ENCODE measurements around the gene TFR2.

Gene TFR2

GRCh38 chr7:100620804-100621203 is 20.5 kb downstream of the TFR2 start:
- no peaks in the 10 kb centered on the region for H4K20me1 ChIP-seq (ENCODE audit: low read depth, low read length)
- no peaks in the 10 kb centered on the region for H3K36me3 ChIP-seq (ENCODE audit: low read length)
- no peaks in the 10 kb centered on the region for H3F3A ChIP-seq (ENCODE audit: insufficient read depth)
- H3K27ac ChIP-seq (ENCODE audit: low read depth, low read length): no peak overlapping the region
- H3K27me3 ChIP-seq (ENCODE audit: low read length): no peaks in the 10 kb centered on the region
- no peak overlapping the region for H3K9ac ChIP-seq (ENCODE audit: low read length)
- no peak for TF ChIP-seq EZH2phosphoT487 (conservative IDR thresholded peaks at IDR 0.05; ENCODE audit: low read length)
- TF ChIP-seq CTCF (IDR thresholded peaks at IDR 0.05; ENCODE audit: insufficient read depth, low read length, poor library complexity, severe bottlenecking): no peak
- H3K9me2 ChIP-seq (replicated peaks; ENCODE audit: insufficient read depth, low read length): no peaks in the 10 kb centered on the region
- H3K4me2 ChIP-seq (ENCODE audit: low read depth, low read length, poor library complexity, severe bottlenecking): no peak overlapping the region
- no peak overlapping the region for H3K4me3 ChIP-seq (ENCODE audit: insufficient read depth, low read length, poor library complexity, severe bottlenecking)
- H3K79me2 ChIP-seq (ENCODE audit: insufficient read depth, low read length): no peaks in the 10 kb centered on the region
- no peak overlapping the region for H2AFZ ChIP-seq (ENCODE audit: low read depth, low read length, severe bottlenecking)
- no peaks in the 10 kb centered on the region for H3K9me3 ChIP-seq (ENCODE audit: insufficient read depth, low read length)

GRCh38 chr7:100620239-100620638 is 21.1 kb downstream of the TFR2 start:
- Histone ChIP-seq H3K79me2 (ENCODE audit: insufficient read depth, low read length) (no peaks in the 10 kb centered on the region), H3K9me3 (ENCODE audit: insufficient read depth, low read length) (no peaks in the 10 kb centered on the region), H2AFZ (ENCODE audit: low read depth, low read length, severe bottlenecking) (no peak overlapping the region), H3K36me3 (ENCODE audit: low read length) (no peaks in the 10 kb centered on the region), H3K4me2 (ENCODE audit: low read depth, low read length, poor library complexity, severe bottlenecking) (no peak overlapping the region), H3K4me3 (ENCODE audit: insufficient read depth, low read length, poor library complexity, severe bottlenecking) (no peak overlapping the region), H3K27ac (ENCODE audit: low read depth, low read length) (no peak overlapping the region), H3K9ac (ENCODE audit: low read length) (no peak overlapping the region), H3F3A (ENCODE audit: insufficient read depth) (no peaks in the 10 kb centered on the region), H4K20me1 (ENCODE audit: low read depth, low read length) (no peaks in the 10 kb centered on the region), H3K9me2 (replicated peaks; ENCODE audit: insufficient read depth, low read length) (no peaks in the 10 kb centered on the region), H3K27me3 (ENCODE audit: low read length) (no peaks in the 10 kb centered on the region)
- TF ChIP-seq CTCF (IDR thresholded peaks at IDR 0.05; ENCODE audit: insufficient read depth, low read length, poor library complexity, severe bottlenecking): no peak
- TF ChIP-seq EZH2phosphoT487 (conservative IDR thresholded peaks at IDR 0.05; ENCODE audit: low read length): no peak

DNA sequence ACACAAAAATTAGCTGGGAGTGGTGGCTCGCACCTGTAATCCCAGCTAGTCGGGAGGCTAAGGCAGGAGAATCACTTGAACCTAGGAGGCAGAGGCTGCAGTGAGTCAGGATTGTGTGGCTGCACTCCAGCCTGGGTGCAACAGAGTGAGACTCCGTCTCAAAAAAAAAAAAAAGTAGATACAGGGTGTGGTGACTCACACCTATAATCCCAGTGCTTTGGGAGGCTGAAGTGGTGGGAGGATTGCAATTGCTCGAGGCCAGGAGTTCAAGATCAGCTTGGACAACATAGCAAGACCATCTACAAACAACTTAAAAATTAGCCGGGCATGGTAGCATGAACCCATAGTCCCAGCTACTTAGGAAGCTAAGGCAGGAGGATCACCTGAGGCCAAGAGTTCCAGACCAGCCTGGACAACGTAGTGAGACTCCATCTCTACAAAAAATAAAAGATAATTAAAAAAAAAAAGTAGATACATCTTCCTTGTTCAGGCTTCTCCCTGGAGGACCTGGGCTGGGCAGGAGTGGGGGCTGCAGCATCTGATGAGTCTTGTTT is 27.0 kb downstream of the TFR2 start:
- TF ChIP-seq CTCF (IDR thresholded peaks at IDR 0.05; ENCODE audit: insufficient read depth, low read length, poor library complexity, severe bottlenecking): no peak
- TF ChIP-seq EZH2phosphoT487 (conservative IDR thresholded peaks at IDR 0.05; ENCODE audit: low read length): no peak
- no peaks in the 10 kb centered on the region for H3K9me3 ChIP-seq (ENCODE audit: insufficient read depth, low read length)
- no peak overlapping the region for H3K4me2 ChIP-seq (ENCODE audit: low read depth, low read length, poor library complexity, severe bottlenecking)
- peaks cover 6% of the 10 kb centered on the region; the same call in 1 of the 2 replicates for H3F3A ChIP-seq (ENCODE audit: insufficient read depth)
- H3K9me2 ChIP-seq (replicated peaks; ENCODE audit: insufficient read depth, low read length): no peaks in the 10 kb centered on the region
- H3K4me3 ChIP-seq (ENCODE audit: insufficient read depth, low read length, poor library complexity, severe bottlenecking): no peak overlapping the region
- H4K20me1 ChIP-seq (ENCODE audit: low read depth, low read length): no peaks in the 10 kb centered on the region
- no peaks in the 10 kb centered on the region for H3K27me3 ChIP-seq (ENCODE audit: low read length)
- H3K79me2 ChIP-seq (ENCODE audit: insufficient read depth, low read length): no peaks in the 10 kb centered on the region
- H3K27ac ChIP-seq (ENCODE audit: low read depth, low read length): no peak overlapping the region
- no peak overlapping the region for H3K9ac ChIP-seq (ENCODE audit: low read length)
- no peak overlapping the region for H2AFZ ChIP-seq (ENCODE audit: low read depth, low read length, severe bottlenecking)
- H3K36me3 ChIP-seq (ENCODE audit: low read length): no peaks in the 10 kb centered on the region

All from SU-DHL-6 (cell line).